ENCODE results near the gene MAPKAPK2.

The MAPKAPK2 gene

DNA sequence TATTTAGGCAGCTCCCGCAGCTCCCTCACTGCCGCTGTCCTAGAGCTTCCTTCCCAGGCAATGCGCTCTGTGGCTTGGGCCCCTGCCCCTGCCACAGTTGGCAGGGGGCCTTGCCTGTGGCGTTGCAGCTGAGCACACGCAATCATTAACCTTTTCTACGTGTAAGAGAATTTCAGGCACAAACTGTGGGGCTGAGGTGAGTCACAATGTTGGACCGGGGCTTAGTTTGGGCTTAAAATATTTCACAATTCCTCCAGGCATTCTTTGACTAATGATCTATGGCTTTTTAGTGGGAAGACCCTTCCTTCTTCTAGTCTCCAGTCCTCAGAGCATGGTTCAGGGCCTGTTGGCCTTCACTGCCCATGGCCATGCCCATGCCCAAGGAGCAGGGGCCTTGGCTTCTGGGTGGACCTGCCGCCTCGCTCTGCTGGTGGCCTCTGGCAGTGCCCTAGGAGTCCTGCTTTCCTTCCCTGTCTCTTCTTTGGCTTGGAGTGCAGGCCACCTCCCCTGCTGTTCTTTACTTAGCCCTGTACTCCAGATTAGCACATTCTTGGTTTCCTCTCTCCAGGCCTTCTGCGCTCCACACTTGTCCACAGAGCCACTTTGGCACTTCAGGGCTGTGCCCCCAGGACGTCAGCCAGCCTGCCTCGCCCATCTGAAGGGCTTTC, 39.2 kb downstream of the MAPKAPK2 start:
- no peak for DNase-seq

DNA sequence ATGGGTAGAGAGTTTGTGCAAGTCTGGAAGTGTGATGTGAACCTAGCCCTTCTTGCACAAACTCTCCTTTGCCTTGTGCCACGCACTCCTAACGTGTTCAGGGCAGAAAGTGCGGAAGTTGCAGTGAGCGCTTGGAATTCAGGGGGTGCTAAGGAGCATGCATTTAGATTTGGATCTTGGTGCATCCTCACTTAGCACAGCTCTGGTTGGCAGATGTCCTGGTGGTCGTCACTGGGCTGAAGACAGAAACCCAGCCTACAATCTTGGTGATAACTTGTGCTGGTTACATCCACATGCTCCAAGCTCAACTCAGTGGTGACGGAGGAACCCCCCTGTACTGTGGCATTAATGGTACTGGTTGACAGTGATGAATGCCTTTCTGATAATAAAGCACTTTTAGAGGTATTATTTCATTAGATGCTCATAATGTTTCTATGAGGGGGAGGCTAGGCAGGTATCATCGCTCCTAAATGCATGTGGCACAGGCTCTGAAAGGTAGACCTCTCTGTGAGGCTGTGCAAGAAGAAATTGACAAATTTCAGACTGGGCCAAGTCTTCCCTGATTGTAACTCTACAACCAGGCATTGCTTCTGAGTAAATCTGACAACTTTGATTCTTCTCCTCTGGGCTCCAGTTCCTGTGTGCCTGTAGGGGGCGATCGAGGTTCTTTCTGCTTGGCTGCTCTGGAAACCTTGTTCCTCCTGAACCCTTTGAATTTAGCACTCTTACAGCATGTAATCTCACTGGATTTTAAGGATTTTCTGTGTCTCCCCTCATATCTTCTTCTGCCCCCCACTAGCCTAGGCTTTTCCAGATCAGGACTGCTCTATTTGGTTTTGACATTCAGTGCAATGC, 40.6 kb downstream of the MAPKAPK2 start:
- DNase-seq: peak; percentile 66 to 73

DNA sequence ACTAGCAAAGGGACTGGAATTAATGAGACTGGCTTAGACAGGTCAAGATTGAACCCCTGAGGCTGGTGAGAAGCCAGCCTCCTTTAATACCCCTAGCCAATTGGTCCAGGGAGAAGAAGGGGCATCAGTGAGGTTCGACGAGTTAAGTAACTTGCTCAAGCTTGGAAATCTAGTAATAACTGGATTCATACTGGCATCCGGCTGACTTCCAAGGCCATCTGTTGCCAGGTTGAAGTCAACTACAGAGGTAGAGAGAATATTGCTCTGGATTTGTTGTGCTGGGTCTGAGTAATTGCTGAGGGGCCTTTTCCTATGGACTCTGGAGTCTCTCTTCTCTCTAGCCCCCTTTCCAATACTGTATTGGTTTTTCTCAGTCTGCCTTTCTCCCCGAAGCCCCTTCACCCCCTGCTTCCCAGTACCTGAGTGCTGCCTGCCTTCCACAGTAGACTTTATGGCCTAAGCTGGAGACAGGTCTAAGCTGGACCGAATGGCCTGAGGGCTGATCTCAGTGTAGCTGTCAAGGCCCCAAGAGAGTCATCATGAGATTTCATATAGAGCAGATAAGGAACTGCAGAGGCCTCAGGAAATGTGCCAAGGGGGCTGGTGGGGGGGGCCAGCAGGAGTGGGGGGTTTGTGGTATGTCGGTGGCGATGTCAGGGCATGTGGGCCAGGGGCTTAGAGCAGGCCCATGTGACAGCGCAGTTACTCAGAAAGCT, 43.4 kb downstream of the MAPKAPK2 start:
- no peak for DNase-seq

DNA sequence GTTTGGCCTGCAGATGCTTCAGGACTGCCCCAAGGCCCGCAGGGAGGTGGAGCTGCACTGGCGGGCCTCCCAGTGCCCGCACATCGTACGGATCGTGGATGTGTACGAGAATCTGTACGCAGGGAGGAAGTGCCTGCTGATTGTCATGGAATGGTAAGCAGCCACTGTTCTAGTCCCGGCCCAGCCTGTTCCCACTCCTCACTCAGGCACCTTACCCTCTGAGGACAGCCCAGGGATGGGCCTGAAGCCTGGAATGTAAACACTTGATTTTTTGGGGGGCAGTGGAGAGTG, 43.9 kb downstream of the MAPKAPK2 start:
- DNase-seq: no peak

DNA sequence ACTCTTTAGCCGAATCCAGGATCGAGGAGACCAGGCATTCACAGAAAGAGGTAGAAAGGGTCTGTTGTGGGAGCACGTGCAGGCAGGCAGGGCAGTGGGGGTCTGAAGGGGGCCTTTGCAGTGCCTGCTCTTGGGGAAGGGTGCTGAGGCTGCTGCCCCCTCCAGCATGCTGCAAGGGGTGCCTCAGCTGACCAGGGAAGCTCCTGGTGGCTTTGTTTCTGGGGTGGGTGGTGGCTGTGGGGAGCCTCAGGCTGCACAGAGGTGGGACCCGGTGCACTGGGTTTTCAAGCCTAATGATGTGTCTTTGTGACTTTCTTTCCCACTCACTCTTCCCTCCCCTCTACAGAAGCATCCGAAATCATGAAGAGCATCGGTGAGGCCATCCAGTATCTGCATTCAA, 44.3 kb downstream of the MAPKAPK2 start:
- no peak for DNase-seq

DNA sequence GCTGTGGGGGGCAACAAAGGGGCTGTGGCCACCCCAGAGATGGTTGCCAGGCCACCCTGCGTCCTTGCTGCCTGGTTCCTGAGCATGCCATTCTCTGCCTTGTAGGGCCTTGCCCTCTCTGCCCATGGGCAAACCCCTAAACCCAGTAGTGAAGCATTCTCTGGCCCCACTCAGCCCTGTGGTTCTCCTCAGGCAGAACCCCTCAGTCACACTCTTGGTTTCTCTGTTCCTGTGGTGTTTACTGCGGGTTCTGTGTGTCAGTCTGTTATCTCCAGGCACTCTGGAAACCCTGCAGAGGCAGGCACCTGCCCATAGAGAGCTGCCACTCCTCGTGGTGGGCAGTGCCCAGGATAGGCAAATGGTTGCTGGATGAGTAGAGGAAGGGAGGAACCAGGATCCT, 44.8 kb downstream of the MAPKAPK2 start:
- no peak for DNase-seq

DNA sequence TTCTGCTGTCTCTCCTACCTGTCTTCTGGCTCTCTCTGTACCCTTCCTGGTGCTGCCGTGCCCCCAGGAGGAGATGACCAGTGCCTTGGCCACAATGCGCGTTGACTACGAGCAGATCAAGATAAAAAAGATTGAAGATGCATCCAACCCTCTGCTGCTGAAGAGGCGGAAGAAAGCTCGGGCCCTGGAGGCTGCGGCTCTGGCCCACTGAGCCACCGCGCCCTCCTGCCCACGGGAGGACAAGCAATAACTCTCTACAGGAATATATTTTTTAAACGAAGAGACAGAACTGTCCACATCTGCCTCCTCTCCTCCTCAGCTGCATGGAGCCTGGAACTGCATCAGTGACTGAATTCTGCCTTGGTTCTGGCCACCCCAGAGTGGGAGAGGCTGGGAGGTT, 47.8 kb downstream of the MAPKAPK2 start:
- DNase-seq: no peak

DNA sequence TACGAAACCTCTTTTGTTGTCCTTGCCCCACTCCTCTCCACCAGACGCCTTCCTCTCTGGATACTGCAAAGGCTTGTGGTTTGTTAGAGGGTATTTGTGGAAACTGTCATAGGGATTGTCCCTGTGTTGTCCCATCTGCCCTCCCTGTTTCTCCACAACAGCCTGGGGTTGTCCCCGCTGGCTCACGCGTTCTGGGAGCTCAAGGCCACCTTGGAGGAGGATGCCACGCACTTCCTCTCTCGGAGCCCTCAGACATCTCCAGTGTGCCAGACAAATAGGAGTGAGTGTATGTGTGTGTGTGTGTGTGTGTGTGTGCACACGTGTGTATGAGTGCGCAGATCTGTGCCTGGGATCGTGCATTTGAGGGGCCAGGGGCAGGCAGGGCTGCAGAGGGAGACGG, 48.3 kb downstream of the MAPKAPK2 start:
- no peak for DNase-seq

DNA sequence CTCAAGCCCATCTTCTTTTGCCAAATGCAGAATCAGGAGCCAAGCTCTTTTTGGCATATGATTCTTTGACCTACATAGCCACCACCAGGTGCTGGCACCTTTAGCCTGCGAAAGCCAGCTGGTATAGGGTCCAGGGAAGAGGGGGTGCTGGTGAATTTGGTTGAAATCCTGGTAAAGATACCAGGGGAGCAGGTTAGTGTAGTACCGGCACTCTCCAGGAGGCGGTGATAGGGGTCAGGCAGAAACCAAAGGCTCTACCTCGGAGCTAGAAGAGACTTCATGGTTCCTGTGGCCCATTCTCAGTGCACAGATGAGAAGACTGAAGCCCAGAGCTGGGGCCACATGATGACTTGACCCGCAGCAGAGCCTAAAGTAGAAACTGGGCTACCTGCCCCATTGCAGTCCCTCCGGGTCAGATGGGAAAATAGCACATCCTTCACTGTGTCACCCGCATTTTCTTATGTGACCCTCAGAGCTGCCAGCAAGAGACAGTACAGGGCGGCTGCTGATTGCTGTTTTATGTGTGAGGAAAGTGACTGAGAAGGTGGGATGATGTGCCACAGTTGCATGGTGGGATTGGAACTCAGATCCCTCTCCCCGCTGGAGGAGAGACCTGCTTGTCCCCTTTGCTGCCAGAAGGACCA, 49.9 kb downstream of the MAPKAPK2 start:
- DNase-seq: peak; percentile 88 to 91

DNA sequence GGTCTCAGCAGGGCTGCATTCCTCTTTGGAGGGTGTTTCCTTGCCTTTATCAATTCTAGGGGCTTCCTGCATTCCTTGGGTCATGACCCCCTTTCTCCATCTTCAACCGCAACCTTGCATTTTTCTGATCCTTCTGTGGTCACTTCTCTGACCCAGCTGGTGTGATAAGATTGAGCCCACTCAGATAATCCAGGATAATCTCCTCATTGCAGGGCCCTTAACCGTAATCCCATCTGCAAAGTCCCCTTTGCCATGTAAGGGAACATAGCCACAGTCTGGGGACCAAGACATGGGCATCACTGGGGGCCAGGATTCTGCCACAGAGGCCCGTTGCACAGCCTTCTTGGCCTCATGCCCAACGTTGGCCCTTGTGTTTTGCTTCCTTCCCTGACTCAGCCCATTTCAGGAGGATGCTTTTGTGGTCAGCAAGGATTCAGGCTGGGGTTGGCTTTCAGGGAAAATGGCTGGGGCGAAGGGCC, 50.9 kb downstream of the MAPKAPK2 start:
- DNase-seq: no peak

DNA sequence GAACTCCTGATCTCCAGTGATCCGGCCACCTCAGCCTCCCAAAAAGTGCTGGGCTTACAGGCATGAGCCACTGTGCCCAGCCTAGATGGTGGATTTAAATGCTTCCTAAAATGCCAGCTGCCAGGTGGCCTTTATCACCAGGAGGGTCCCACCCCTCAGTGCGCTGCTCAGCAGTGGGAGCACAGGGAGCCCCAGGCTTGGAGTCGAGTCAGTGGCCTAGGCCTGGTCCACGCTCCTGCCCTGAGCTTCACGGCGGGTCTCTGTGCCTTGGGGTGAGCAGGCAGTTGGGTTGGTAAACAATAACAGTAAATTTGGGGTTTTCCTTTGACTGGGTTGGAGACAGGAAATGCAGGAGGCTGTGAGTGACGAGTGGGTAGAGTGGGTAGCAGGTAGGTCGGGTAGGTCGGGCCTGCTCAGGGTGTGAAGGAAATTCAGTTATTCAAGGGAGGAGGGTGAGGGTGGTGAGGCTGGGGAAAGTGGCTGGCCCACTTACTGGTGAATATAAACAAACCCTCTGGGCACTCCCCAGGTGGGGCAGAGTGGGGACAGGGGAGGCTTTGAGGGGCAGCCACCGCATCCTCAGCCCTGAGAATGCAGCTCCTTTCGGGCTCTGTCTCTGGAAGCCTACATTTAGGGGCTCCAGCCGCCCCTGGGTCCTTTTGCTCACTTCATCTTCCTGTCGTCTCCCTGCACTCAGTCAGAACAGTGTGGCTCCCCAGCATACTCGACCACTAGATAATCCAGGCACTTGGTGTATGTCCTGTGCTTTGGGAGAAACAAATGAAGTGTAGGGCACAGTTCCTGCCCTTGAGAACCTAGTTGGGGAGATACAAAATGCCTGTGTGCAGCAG, 52.4 kb downstream of the MAPKAPK2 start:
- DNase-seq: no peak

DNA sequence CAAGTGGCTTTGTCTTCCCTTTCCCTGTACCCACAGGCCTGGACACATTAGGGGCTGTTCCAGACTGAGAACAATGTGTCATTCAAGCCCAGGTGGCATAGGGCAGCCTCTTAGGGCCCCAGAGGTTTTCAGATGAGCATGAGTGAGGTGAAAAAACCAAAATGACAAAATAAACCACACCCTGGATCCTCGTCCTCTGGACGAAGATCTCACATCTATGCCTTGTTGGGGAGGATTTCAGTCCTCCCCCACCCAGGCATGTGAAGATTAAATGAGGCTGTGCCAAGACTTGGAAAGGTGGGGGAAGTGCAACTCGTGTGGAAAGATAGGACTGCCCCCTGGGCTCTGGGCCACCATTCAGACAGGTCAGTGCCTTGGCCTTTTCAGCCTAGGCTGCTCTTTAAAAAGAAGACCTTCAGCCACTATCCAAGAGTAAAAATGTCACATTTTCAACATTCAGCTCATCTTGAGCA, 53.1 kb downstream of the MAPKAPK2 start:
- no peak for DNase-seq

DNA sequence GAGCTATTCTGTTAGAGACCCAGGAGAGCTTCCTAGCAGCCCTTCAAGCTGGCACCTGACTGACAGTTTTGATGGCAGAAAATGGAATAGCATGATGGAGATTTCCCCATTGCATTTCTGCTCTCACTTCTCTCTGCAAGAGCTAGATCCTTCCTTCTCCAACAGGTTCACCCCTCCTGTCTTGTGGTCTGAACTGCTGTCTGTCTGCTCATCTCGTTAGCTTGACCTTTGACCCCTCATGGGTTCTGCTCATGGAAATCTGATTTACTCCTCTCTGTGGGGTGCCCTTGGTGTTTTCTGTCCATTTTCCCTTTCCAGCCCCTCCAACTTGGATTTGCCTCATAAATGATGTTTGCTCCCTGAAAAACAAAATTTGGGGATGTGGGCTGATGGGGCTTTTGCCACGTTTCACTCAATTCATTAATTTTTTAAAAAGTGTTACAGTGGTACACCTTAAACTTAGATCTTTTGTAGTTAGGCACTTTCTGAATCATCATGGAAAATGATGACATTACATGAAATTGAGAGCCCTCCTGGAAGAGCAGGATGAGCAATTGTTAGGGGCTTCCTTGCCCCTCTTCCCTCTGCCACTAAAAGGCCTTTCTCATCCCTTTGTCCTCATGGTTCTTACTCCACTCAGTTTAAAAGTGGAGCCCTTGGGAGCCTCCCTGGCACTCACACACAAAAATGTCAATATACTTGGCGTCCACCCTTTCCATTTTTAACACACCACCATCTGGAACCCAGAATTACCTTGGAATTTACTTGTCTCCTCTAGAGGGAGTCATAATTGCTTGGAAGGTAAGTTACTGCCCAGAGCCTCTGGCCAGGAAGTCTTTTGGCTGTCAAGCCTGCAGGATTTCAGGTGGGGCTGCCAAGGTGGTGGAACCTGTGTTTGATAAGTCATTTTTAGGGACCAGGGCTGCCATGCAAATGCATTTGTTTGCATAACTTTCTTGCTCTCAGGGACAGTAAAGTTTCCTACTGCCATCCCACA, 54.0 kb downstream of the MAPKAPK2 start:
- peak in 1 of 2 donors; percentile 23 for DNase-seq

DNA sequence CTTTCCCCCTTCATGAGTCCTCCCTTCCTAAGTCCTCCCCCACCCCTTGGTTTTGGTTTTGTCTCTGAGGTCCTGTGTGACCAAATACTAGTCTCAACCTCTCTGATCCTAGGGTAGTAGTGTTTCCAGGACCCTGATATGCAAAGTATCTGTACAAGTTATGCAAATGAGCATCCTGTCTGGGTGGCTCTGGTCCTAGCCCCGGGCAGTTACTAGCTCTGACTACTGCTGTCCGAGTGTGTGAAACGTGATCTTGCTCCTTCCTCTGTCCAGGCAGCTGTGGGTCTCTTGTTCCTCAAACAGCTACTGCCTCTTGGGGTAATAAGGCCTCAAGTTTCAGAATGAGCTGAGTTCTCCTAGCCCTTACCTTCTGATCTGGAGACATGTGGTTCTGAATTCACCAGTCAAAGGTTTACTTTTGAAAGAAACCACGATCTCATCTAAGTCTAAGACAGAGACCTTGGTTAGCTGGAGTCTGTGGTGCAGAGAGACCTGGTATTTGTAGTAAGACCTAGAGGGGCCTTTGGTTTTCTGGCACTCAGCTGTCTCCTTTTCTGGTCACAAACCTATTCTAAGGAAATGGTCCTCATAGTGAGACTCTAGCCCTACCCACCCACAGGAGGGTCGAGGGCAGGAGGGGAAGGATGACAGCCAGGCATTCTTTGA, 54.8 kb downstream of the MAPKAPK2 start:
- DNase-seq: peak in 1 of 2 donors; percentile 29

DNA sequence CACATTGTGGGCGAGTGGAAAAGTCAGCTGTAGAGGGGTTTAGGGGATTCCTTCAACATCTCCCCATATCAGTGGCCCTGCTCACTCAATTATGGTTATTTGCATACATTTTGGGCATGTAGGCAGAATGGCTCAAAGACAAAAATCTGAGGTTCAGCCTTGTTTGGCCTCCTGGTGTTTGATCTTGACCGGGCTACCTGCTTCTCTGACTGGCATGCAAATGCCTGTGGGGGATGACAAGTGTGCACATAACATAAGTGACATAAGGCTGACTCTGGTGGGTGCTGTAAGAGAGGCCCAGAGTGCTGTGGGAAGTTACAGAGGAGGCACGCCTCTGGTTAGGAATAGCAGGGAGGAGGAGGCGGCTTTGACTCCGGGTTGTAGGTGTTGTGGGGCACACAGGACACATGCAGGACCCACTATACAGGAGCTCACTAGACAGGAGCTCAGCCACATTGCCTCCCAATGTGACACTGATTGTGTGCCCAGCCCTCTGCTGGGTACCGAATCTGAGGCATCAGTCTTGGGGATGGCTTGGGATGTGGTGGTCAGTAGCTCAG, 56.5 kb downstream of the MAPKAPK2 start:
- no peak for DNase-seq

DNA sequence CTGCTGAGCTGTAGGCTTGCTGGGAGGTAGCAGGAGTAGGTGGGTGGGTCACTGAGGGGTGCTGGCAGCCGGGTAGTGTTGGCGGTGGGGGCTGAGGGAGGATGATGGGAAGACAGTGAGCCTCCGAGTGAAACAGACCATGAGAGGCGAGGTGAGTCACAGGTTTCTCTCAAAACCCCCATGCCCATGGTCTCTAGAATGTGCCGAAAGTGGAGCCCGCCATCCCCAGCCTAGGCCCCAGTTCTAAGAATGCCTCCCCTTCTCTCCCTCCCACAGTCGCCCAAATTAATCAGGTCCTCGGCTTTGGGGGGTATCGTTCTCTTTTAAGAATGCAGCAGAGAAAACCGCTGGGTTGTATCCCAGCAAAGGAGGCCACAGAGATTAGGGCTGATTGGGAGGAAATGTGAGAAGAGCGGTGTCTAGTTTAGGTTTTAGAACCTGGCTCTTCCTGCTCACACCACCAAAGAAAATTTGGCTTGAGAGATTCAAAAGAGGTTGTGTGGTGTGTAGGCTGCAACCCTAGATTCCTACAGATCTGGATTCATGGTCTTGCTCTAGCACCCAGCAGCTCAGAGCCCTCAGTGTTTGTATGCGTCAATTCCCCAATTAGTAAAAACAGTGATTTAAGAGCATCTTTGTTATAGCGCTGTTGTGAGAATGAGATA, 58.1 kb downstream of the MAPKAPK2 start:
- peak in 1 of 2 donors; percentile 36 for DNase-seq

DNA sequence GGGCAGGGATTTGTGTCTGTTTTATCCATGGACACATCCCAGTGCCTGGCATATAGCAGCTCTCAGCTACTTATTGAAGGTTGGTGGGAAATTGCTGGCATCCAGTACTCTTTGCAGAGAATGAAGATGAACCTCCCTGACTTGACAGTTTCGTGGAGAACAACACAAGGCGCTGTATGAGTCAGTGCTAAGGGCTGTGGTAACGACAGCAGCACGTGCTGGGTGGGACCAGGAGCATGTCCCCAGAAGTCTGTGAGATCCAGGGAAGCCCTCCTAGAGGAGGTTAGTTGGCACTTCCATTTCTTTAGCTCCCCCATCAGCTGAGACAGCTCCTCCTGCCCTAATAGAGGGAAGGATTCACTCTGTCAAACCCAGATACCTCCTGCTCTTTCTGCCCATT, 60.0 kb downstream of the MAPKAPK2 start:
- peak in 1 of 2 donors; percentile 38 for DNase-seq

DNA sequence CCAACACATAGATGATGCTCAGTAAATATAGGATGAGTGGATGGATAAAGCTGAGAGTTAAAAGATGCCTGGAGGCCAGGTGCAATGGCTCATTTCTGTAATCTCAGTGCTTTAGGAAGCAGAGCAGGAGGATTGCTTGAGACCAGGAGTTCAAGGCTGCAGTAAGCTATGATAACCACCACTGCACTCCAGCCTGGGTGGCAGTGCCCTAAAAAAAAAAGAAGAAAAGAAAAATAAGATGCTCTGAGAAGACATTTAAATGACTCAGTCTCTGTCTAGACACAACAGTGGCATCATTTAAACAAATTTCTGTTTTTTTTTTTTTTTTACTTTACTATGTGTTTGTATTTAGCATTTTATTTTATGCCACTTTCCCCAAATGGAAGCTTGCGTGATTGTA, 60.6 kb downstream of the MAPKAPK2 start:
- no peak for DNase-seq

DNA sequence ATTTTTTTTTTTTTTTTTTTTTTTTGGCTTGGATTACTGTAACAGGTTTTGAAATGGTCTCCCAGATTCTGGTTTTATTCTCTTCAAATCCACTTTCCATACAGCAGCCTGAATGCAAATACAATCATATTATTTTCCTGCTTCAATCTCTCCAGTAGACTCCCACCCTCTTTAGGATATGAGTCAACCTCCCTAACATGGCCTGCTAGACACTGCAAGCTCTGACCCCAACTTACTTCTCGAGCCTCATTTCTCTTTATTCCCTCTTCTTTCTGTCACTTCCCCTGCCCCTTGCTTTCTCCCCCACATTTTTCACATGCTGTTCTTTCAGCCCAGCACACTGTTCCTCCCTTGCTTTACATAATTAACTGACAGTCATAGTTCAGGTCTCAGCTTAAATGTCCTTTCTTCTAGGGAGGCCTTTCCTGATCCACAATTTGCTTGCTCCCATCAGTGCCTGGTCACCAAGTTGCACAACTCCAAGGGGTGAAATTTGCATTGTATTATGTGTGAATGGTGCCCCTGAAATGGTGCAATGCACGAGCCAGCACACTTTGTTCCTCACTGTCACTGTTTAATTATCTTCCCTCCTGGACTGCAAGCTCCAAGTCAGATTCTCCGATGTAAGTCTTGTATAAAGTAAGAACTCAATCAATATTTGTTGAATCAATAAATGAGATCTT, 63.8 kb downstream of the MAPKAPK2 start:
- no peak for DNase-seq

All from stimulated activated CD4-positive, alpha-beta T cell treated with anti-CD3 and anti-CD28 coated beads, Interleukin-2, amount 100 ng/mL, for 24 hours (primary cell).